Endothelial cell of umbilical vein (primary cell): ENCODE results near the gene OSBPL10. TPM values are rescaled to one million over a fixed set of nuclear protein-coding genes. Genes with fewer than 3 reads are reported as not detected.

Experiments used
- BruUV-seq: library from RNA; stranded (reverse); fragments of 400-500 nt; replicated peaks from 2 replicates; lab custom pipeline; 2021; lab: Mats Ljungman, UMichigan
- CTCF ChIA-PET: fragments of 300-600, 350-600 bp; sonication (Branson Sonifier 250); formaldehyde crosslinking; loops from one replicate; lab custom pipeline; 2021; ENCODE audit warnings: antibody characterized with exemption, inconsistent platforms; lab: Charles Lee
- POLR2A ChIA-PET: fragments of 300-600, 350-600 bp; sonication (Branson Sonifier 250); formaldehyde crosslinking; loops from one replicate; lab custom pipeline; 2021; ENCODE audit warnings: antibody characterized with exemption, inconsistent platforms; lab: Charles Lee
- DNase-seq: peaks from one replicate; pipeline ENCODE4 v3.0.0-alpha.2; 2011; ENCODE audit warnings: low read depth, low spot score
- FAIRE-seq: peaks from 2 replicates; lab custom pipeline; 2011; peaks lifted over from hg19 to GRCh38; lab: Jason Lieb, UNC
- H2AFZ ChIP-seq: 2 replicates; pipeline ENCODE4 v1.6.0; 2012; ENCODE audit warnings: low read depth, low read length, control low read depth, inconsistent platforms
- H3K27ac ChIP-seq: 2 replicates; pipeline ENCODE4 v1.5.1; 2011; ENCODE audit warnings: low read depth, mild to moderate bottlenecking, control low read depth, low read length, moderate library complexity; ENCODE audit not compliant: insufficient read depth
- H3K27me3 ChIP-seq, 2 experiments: 2 replicates each; pipeline versions ENCODE4 v1.6.0 to v1.6.1; 2011; ENCODE audit warnings: low read length in 2 of 2, mixed read lengths in 1 of 2; ENCODE audit not compliant: control insufficient read depth in 2 of 2, insufficient read depth in 2 of 2
- H3K36me3 ChIP-seq, 2 experiments: 2 replicates in 1 of 2; 3 replicates in 1 of 2; pipeline ENCODE4 v1.5.1; 2011; ENCODE audit warnings: low read length in 2 of 2, mild to moderate bottlenecking in 1 of 2, moderate library complexity in 1 of 2; ENCODE audit not compliant: control insufficient read depth in 2 of 2, insufficient read depth in 2 of 2; ENCODE audit errors: extremely low read depth in 1 of 2
- H3K4me1 ChIP-seq: 3 replicates; pipeline ENCODE4 v1.5.1; 2011; ENCODE audit warnings: mild to moderate bottlenecking, low read length; ENCODE audit not compliant: control insufficient read depth, insufficient read depth; ENCODE audit errors: extremely low read depth
- H3K4me2 ChIP-seq: 2 replicates; pipeline ENCODE4 v1.6.1; 2011; ENCODE audit warnings: low read length, control low read depth, mixed read lengths; ENCODE audit not compliant: insufficient read depth
- H3K4me3 ChIP-seq, 3 experiments: fragments of 200-600 bp in 1 of 3; sonication (generic), shearing (Covaris generic) in 1 of 3; replicated peaks in 1 of 3; 2 replicates each; pipeline ENCODE4 v1.5.1; 2011 to 2016; ENCODE audit warnings: control low read depth in 3 of 3, low read length in 3 of 3, mild to moderate bottlenecking in 2 of 3, inconsistent platforms in 1 of 3, low read depth in 1 of 3, moderate library complexity in 1 of 3; ENCODE audit not compliant: insufficient read depth in 1 of 3
- H3K79me2 ChIP-seq: 2 replicates; pipeline ENCODE4 v1.6.0; 2012; ENCODE audit warnings: low read length, inconsistent platforms; ENCODE audit not compliant: control insufficient read depth, insufficient read depth
- H3K9ac ChIP-seq: replicated peaks from 2 replicates; pipeline ENCODE3; 2011; ENCODE audit warnings: low read length, control low read depth; ENCODE audit not compliant: insufficient read depth; ENCODE audit errors: extremely low read depth
- H3K9me1 ChIP-seq: replicated peaks from 3 replicates; pipeline ENCODE4 v1.6.0; 2011; ENCODE audit warnings: mild to moderate bottlenecking, low read length; ENCODE audit not compliant: control insufficient read depth, insufficient read depth; ENCODE audit errors: extremely low read depth
- H3K9me3 ChIP-seq: replicated peaks from 2 replicates; pipeline ENCODE4 v1.5.1; 2012; ENCODE audit warnings: low read length, inconsistent platforms; ENCODE audit not compliant: control insufficient read depth, insufficient read depth
- H4K20me1 ChIP-seq: replicated peaks from 2 replicates; pipeline ENCODE3; 2011; ENCODE audit warnings: mild to moderate bottlenecking, low read length; ENCODE audit not compliant: control insufficient read depth, insufficient read depth; ENCODE audit errors: extremely low read depth
- CTCF ChIP-seq, 2 donors: IDR thresholded peaks; 1 replicate in 1 of 2; 2 replicates in 1 of 2; pipeline ENCODE4 v1.5.1; 2011; ENCODE audit warnings: low read length in 2 of 2, mild to moderate bottlenecking in 2 of 2, moderate library complexity in 2 of 2, control low read depth in 1 of 2, inconsistent platforms in 1 of 2, low read depth in 1 of 2; ENCODE audit not compliant: insufficient read depth in 1 of 2; ENCODE audit errors: extremely low read depth in 1 of 2
- EZH2 ChIP-seq: IDR thresholded peaks from 2 replicates; pipeline ENCODE4 v1.6.1; 2012; ENCODE audit warnings: borderline replicate concordance, low read depth, mild to moderate bottlenecking, moderate library complexity, low read length, inconsistent platforms; ENCODE audit not compliant: severe bottlenecking
- FOS ChIP-seq: IDR thresholded peaks from 2 replicates; pipeline ENCODE4 v1.6.1; 2011; ENCODE audit warnings: mild to moderate bottlenecking, low read length, moderate library complexity, borderline replicate concordance; ENCODE audit not compliant: insufficient read depth
- GATA2 ChIP-seq: IDR thresholded peaks from 2 replicates; pipeline ENCODE4 v1.7.0; 2011; ENCODE audit warnings: low read depth, mild to moderate bottlenecking, moderate library complexity, mixed read lengths, low read length; ENCODE audit not compliant: insufficient read length, insufficient read depth
- JUN ChIP-seq: IDR thresholded peaks from 2 replicates; pipeline ENCODE4 v1.6.1; 2011; ENCODE audit warnings: borderline replicate concordance, low read depth; ENCODE audit not compliant: insufficient read length, insufficient read depth
- MYC ChIP-seq: IDR thresholded peaks from one replicate; pipeline ENCODE4 v1.6.1; 2011; ENCODE audit warnings: mild to moderate bottlenecking, low read depth, low read length
- POLR2A ChIP-seq: IDR thresholded peaks from 2 replicates; pipeline ENCODE4 v1.6.1; 2012; ENCODE audit warnings: low read depth, mild to moderate bottlenecking, control low read depth, low read length
- POLR2AphosphoS5 ChIP-seq: IDR thresholded peaks from 2 replicates; pipeline ENCODE4 v1.6.1; 2012; ENCODE audit warnings: low read depth, mild to moderate bottlenecking, control low read depth, low read length, moderate library complexity; ENCODE audit not compliant: insufficient read depth
- dilution Hi-C: fragments of 300-500 bp; cut with MboI; formaldehyde crosslinking; loops from one replicate; pipeline ENCODE4 v1.15.0; 2019; ENCODE audit warnings: low sequenced_read_pairs; ENCODE audit not compliant: extremely low pct_ligation_motif_present
- intact Hi-C: fragments of 100-400 bp; cut with micrococcal nuclease; formaldehyde crosslinking; loops from one replicate; pipeline ENCODE4 v1.10.0; 2022
- polyA plus RNA-seq, 4 experiments: library from polyadenylated mRNA; depleted of rRNA in 3 of 4; stranded (reverse) in 3 of 4; unstranded in 1 of 4; fragments of >200 nt; gene quantifications; 2 replicates each; pipeline versions ENCODE4 v1.2.1 to v1.2.3, GENCODE V29; 2011 to 2012; ENCODE audit warnings: missing spikeins in 1 of 4
- total RNA-seq: library from RNA; stranded (reverse); gene quantifications from 2 replicates; pipeline ENCODE4 v1.2.3, GENCODE V29; 2021
- TF ChIP-seq, protein P1 (sequence below): IDR thresholded peaks from 2 replicates; pipeline ENCODE4 v1.6.1; 2011; ENCODE audit not compliant: insufficient read depth, insufficient read length

Gene OSBPL10
- total and polyA plus RNA-seq, 2 donors (not counting 3 experiments of a cell fraction or from before 2014, with no cell fraction given): 10.8 to 47.6 TPM

DNA sequence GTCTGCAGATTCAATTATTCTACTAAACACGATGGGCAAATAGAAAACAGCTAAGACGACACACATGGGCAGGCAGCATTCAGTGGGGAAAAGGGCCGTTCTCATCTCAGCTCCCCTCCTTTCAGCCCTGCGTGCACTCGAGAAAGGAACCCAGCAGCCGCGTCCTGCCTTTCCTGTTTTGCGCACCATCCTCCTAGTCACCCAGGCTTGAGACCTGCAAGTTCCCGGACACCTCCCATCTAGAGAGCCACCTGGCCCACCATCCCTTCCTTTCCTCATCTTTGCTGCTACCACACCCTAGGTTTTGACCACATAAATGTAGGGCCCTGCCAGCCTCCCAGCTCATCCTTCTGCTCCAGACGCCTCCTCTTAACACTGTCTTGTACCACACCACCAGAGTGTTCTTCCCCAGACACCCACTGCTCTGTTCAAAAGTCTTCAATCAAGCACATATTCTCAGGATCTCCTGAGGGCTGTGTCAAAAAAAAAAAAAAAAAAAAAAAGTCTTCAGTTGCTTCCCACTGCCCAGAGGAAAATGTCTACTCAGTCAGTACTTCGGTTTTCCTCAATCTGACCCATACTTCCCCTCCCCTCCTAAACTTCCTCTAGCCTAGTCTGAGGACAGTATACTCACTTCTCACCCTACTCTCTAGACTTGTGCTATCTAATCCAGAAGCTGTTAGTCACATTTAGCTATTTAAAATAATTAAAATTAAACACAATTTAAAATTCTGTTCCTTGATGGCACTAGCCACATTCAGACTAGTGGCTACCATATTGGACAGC, 266.4 kb downstream of the OSBPL10 start:
- Histone ChIP-seq H3K4me3 (no peak overlapping the region), H3K27ac (no peak overlapping the region), H3K9me3 (no peaks in the 10 kb centered on the region), H3K4me2 (no peak overlapping the region), H3K27me3 (no peaks in the 10 kb centered on the region), H3K9me1 (no peaks in the 10 kb centered on the region), H3K36me3 (no peaks in the 10 kb centered on the region), H3K79me2 (no peaks in the 10 kb centered on the region), H2AFZ (no peak overlapping the region), H3K4me1 (no peaks in the 10 kb centered on the region), H3K9ac (no peak overlapping the region), H4K20me1 (no peaks in the 10 kb centered on the region)
- no TSS peak for BruUV-seq
- FAIRE-seq (no peak), DNase-seq (no peak)
- intact Hi-C loops (no loop called here), dilution Hi-C loops (no loop called here)
- TF ChIP-seq FOS: no peak
- no peak for TF ChIP-seq POLR2AphosphoS5
- TF ChIP-seq CTCF (IDR thresholded peaks at IDR 0.05; ENCODE audit: extremely low read depth in 1 of 2, insufficient read depth in 1 of 2, low read depth in 1 of 2, low read length in 2 of 2): no peak
- no peak for TF ChIP-seq EZH2
- no peak for TF ChIP-seq GATA2
- TF ChIP-seq, protein P1, sequence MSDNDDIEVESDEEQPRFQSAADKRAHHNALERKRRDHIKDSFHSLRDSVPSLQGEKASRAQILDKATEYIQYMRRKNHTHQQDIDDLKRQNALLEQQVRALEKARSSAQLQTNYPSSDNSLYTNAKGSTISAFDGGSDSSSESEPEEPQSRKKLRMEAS: no peak
- no peak for TF ChIP-seq POLR2A
- no peak for TF ChIP-seq MYC
- no peak for TF ChIP-seq JUN
- POLR2A ChIA-PET: no interaction called here
- CTCF ChIA-PET: interaction anchor here (1.5 kb wide), 1 partner anchor 430 kb away, joined by 3 read pairs; no protein-coding TSS in a partner anchor
